HG03135 (cell line): Measurements from ENCODE around the gene HDAC7.
A peak's percentile ranks its signal among the peaks of the same experiment; 100 is the strongest.

Experiments
- ATAC-seq: cut with Tn5 transposase; IDR thresholded peaks from one replicate; pipeline ENCODE4 v1.9.1; 2021; ENCODE audit warnings: mild to moderate bottlenecking, moderate library complexity; ENCODE audit not compliant: unreplicated experiment

Gene HDAC7

GRCh38 chr12:47750916-47751470 lies 68.7 kb downstream of the HDAC7 start:
- no peak for ATAC-seq

DNA sequence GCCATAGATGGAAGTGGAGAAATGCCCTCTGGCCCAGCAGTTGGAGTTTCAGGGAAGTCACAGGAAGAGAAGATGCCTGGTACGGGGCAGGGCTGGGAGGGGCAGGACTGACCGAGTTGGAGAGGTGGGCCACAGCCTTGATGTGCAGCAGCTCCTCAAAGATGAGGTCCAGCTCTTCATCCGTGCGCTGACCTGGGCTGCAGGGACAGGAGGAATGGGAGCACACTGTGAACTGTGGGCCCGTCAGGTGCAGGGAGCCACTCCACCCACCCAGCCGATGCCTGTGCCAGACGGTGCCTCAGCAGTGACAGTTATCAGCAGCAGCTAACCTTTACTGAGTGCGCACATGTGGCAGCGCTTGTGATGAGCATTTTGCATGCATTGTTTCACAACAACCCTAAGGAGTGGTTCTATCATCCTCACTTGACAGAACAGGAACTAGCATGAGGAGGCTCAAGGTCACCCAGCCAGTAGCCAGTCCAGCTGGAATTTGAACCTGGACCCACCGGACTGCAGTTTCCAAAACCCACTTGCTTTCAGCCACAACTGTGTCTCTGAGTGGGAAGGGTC lies 69.4 kb downstream of the HDAC7 start:
- no peak for ATAC-seq

GRCh38 chr12:47748899-47749298 lies 70.8 kb downstream of the HDAC7 start:
- ATAC-seq = no peak

DNA sequence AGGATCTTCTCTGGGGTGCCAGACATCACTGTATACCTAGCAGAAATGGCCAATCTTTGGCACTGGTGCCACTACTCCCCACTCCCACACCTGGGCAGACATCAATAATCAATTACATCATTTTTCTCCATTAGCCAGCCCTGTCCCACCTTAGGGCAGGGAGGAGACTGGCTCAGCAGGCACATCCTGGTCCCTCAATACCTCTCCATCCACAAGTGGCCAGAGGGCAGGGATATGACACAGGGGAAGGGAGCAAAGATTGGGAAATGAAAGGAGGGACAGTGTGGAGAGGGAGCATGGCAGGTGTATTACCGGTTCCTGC lies 71.2 kb downstream of the HDAC7 start:
- no peak for ATAC-seq

GRCh38 chr12:47747596-47748506 lies 71.9 kb downstream of the HDAC7 start:
- no peak for ATAC-seq

DNA sequence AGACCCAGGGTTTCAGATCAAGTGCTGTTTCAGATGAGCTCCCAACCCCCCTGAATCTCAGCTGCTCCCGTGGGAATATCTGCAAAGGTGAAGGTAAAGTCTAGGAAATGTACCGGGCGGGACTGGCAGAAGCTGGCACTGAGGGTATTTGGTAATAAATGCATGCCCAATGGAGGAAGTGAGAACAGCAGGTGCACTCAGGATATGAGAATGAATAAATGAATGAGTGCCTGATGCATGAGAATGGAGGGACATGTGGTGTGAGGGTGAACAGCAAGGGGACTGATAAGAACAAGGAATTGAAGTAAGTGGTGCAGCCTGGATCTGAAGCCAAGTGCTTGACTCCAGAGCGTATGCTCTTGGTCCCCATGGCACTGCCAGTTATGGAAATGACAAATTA lies 72.6 kb downstream of the HDAC7 start:
- ATAC-seq = no peak

DNA sequence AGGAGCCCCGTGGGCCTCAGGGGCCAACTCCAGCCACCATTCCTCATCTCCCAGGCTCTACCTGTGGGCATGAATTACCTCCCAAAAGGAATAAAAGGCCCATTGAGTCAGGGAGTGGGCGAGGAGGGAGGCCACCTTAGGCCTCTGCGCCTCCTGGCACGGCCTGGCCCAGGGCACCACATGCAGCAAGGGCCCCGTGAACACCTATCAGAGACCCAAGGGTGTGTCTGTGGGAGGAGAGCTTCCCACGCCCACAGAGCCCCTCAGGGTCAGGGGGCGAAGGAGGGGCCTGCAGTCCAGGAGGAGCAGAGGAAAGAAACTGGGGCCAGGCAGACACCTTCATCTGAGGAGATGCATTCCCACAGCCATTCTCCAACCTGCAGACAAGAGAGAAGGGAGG lies 73.2 kb downstream of the HDAC7 start:
- no peak for ATAC-seq

DNA sequence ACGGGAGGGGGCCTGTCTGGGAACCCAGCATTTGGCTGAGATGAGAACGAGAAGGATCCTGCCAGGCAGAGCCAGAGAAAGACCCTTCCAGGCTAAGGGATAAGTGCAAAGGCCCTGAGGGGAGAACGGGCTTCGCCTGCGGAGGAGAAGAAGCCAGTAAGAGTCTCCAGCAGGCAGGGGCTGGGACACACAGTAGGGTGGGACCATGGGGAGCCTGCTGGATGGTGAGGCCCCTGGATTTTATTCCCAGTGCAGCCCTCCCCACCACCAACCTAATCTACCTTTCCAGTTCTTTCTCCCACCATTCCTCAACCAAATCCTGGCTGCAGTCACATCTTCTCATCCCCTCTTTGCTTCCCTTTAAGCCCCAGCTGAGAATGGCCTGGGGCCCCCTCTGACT lies 73.6 kb downstream of the HDAC7 start:
- ATAC-seq = no peak

GRCh38 chr12:47745485-47746041 lies 74.1 kb downstream of the HDAC7 start:
- no peak for ATAC-seq

DNA sequence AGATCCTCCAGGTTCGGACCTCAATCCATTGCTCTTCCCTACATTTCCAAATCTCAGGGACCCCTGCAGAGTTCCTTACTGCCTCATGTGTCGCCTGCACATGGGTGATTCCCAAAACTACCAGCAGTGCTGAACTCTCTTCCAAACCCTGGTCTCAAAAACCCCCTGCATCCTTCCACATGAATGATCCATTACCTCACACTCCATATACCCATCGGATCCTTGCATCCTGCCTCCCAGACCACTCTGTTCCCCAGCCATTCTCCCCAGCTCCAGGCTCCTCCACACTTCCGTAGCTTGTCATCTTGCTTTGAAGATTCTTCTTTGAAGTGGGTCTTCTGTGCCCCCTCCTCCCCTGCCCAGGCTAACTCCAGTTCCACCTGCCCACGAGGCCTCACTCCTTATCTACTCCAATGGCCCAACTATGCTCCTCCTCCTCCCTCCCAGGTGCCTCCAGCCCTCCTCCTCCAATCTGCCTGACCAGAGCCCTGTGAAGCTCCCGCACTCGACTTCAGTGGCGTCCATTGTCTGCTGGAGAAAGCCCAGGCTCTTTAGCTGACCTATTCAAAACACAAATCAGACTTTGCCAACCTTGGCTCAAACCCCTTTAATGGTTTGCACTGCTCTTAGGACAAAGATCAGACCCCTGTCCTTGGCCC lies 74.8 kb downstream of the HDAC7 start:
- no peak for ATAC-seq

GRCh38 chr12:47744005-47744651 lies 75.6 kb downstream of the HDAC7 start:
- no peak for ATAC-seq

DNA sequence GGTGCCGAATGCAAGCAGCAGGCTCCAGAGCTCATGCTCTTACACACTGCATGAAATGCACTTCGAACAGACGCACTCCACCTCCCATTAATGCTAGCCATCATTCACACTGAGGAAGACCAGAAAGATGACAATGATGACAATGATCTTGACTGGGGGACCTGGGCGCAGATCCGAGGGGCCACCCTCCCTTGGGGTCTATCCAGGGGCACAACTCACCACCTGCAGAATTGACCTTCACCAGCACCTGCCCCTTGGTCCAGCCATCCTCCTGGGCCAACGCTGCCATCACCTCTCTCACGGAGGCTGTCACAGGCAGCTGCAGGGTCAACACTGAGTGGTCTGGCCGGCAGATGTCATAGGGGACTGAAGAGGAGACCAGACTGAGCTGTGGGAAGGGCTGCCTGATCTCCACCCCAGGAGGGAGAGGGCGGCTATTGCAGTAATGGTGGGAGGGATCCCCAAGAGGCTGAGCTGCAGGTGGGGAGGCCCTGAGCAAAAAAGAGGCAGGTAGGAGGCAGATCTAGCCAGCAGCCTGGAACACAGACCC lies 76.3 kb downstream of the HDAC7 start:
- ATAC-seq = no peak

DNA sequence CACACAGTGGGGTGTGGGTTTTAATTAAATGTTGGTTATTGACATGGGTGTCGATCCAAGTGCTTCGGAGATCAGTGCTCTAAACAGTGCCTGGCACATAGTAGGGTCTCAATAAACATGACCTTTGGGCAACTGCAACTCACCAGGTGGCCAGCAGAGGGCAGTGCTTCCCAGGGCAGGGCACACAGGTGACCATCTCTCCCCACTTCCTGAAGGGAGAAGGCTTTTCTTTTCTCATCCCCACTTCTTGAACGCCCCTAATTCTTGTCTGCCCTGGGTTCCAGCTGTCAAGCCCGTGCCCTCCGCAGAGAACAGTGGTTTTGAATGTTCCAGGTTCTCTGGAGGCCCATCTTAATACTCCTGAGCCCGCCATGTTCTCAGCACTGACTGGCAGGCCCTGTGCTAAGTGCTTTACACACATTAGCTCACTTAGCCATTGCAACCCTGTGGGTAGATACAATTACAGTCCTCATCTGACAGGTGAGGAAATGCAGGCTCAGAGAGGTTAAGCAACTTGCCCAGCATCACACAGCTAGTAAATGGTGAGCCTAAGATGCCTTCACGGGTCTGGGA lies 77.4 kb downstream of the HDAC7 start:
- ATAC-seq = no peak

GRCh38 chr12:47741340-47741703 lies 78.4 kb downstream of the HDAC7 start:
- no peak for ATAC-seq

DNA sequence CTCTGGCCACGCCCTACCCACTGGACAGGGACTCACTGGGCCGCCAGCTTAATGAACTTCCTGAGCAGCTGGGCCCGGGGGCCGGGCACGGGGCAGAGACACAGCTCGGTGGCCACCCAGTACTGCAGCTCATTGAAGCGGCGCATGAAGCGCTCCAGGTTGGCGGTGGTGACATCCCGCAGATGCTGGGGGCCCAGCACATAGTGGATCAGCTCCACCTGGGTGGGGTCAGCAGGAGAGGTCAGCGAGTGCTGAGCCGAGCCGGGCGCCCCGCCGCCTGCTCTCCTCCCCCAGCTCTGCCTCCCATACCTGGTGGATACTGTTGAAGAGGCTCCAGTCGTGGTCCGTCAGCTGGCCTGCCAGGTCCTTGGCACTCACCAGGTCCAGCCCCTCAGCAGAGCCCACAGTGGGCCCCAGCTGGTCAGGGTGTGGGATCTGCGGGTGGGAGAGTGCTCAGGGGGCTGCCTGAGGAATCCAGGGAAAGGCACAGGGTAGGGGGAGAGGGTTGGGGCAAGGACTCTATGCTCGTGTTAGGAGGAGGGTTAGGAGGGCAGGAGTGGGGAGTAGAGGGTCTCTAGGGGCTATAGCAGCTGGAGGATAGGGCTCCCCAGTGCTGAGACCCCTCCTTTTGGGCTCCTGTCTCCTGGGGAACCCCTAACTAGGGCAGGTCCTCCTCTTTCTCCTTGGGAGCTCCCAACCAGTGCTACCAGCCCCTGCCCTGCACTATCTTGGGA lies 78.9 kb downstream of the HDAC7 start:
- peak; percentile 48 for ATAC-seq

DNA sequence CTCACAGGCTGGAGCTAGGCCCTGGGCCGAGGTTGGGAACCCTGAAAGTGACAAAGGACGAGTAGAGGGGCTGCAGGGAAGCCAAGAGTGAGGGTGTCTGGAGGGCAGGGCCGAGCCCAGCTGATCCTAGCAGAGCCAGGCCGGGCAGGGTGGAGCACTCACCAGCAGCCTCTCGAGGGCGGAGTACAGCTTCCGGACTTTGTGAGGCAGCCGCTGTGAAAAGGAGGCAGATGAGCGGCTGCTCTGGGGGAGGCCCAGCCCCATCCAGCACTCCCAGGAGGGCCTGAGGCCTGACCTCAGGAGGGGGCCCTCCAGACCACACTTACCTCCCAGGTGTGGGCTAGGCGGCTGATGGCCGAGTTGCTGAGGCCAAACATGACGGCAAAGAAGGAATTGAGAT lies 79.7 kb downstream of the HDAC7 start:
- ATAC-seq = peak; percentile 66

DNA sequence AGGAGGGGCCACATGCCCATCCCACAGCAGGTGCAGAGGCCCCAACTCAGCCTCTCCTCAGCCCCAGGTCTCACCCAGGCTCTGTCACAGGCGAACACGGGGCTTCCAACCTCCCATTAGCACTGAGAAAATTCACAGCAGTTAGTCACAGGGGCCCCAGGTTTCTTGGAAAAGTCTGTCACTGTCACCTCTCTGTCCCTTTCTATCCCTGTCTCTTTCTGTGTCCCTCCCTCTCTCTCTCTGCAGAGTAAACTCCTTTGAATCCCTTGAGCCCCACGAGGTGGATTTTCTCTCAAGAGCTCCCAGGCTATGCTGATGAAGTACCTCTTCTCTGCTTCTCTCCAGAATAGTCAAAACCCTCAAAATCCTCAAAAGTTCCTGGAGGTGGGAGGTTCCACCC lies 80.4 kb downstream of the HDAC7 start:
- ATAC-seq = no peak

GRCh38 chr12:47737936-47738594 lies 81.6 kb downstream of the HDAC7 start:
- ATAC-seq = no peak
